NCI-H1417 treated with DMSO at 0.1 percent for 48 hours (cell line): ENCODE results near the gene C2orf72.

Source experiments
- DNase-seq: peaks from one replicate; lab custom pipeline; 2025; lab: John Stamatoyannopoulos, UW

The C2orf72 gene

GRCh38 chr2:231069379-231070054 is 32.2 kb downstream of the C2orf72 start:
- DNase-seq = no peak

GRCh38 chr2:231084565-231084964 is 47.2 kb downstream of the C2orf72 start:
- DNase-seq = no peak

GRCh38 chr2:231088754-231089153 is 51.4 kb downstream of the C2orf72 start:
- no peak for DNase-seq

- no peak for DNase-seq
These were observed 56.6 kb downstream of the C2orf72 start for GRCh38 chr2:231093933-231094332.

- no peak for DNase-seq
These were observed 57.5 kb downstream of the C2orf72 start for GRCh38 chr2:231094736-231095346.
